AG04450 (cell line): ENCODE data around the gene CHD3. TPM values are rescaled to one million over a fixed set of nuclear protein-coding genes. Genes with fewer than 3 reads are reported as not detected.

Source experiments
- CTCF ChIA-PET: fragments of 300-600, 350-600 bp; formaldehyde crosslinking; extraction: SDS; loops from one replicate; lab custom pipeline; 2022; ENCODE audit warnings: antibody characterized with exemption, inconsistent platforms; lab: Charles Lee
- POLR2A ChIA-PET: fragments of 350-600 bp; formaldehyde crosslinking; extraction: SDS; loops from one replicate; lab custom pipeline; 2021; ENCODE audit warnings: antibody characterized with exemption, inconsistent platforms; lab: Yijun Ruan, JAX
- DNase-seq: peaks from one replicate; pipeline ENCODE4 v3.0.0-alpha.2; 2011; ENCODE audit warnings: low read depth, low spot score
- H3K27ac ChIP-seq: one replicate; pipeline ENCODE4 v1.5.1; 2012; ENCODE audit warnings: low read depth, low read length, control low read depth
- H3K27me3 ChIP-seq: one replicate; pipeline ENCODE4 v1.6.0; 2012; ENCODE audit warnings: low read length; ENCODE audit not compliant: control insufficient read depth, insufficient read depth
- H3K4me3 ChIP-seq: 2 replicates; pipeline ENCODE4 v1.5.1; 2011; ENCODE audit warnings: mild to moderate bottlenecking, low read depth, low read length, control low read depth
- H3K9me3 ChIP-seq: 2 replicates; pipeline ENCODE4 v1.5.1; 2012; ENCODE audit warnings: low read length; ENCODE audit not compliant: control insufficient read depth, insufficient read depth
- polyA plus RNA-seq: library from polyadenylated mRNA; depleted of rRNA; stranded (reverse); fragments of >200 nt; gene quantifications from 2 replicates; pipeline ENCODE4 v1.2.3, GENCODE V29; 2011
- TF ChIP-seq, protein P1 (sequence below): IDR thresholded peaks from 2 replicates; pipeline ENCODE4 v1.5.1; 2011; ENCODE audit warnings: low read depth, low read length, control low read depth, inconsistent platforms

The CHD3 gene
- polyA plus RNA-seq, 1 experiment = 50.0 TPM

DNA sequence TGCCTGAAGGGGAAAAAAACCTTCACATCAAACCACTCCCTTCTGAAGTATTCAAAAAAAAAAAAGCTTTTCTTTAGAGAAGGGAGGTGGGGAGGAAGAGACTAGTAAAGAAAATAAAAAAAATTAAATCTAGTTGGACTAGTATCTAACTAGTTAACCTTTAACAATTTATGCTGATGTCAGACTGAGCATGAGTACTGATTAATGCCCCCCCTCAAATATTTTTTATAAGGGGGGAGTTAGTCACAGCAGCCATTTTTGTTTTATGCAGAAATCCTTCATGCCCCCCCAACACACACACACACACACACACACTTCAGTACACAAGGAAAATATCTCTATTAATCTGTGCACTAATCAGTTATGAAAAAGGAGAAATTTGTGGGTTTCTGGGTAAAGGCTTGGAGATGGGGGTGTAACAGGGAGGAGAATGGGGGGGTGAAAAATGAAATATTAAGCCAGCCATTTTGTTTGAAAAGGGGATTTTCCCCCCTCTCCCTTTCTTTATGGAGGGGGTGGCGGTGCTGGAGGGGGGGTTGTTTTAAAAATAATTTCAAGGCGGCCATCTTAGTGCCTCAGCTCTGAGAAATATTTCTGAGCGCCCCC lies 4.7 kb upstream of the CHD3 start:
- Histone ChIP-seq H3K4me3 (peak overlapping the region; percentile 72), H3K27ac (no peak overlapping the region), H3K9me3 (no peaks in the 10 kb centered on the region; the same call in 1 of the 2 replicates), H3K27me3 (no peaks in the 10 kb centered on the region)
- CTCF ChIA-PET = interaction anchor here (1.1 to 1.2 kb wide), 2 partner anchors 14 to 157 kb away, joined by 3 read pairs; no protein-coding TSS in a partner anchor
- DNase-seq = no peak
- TF ChIP-seq, protein P1, sequence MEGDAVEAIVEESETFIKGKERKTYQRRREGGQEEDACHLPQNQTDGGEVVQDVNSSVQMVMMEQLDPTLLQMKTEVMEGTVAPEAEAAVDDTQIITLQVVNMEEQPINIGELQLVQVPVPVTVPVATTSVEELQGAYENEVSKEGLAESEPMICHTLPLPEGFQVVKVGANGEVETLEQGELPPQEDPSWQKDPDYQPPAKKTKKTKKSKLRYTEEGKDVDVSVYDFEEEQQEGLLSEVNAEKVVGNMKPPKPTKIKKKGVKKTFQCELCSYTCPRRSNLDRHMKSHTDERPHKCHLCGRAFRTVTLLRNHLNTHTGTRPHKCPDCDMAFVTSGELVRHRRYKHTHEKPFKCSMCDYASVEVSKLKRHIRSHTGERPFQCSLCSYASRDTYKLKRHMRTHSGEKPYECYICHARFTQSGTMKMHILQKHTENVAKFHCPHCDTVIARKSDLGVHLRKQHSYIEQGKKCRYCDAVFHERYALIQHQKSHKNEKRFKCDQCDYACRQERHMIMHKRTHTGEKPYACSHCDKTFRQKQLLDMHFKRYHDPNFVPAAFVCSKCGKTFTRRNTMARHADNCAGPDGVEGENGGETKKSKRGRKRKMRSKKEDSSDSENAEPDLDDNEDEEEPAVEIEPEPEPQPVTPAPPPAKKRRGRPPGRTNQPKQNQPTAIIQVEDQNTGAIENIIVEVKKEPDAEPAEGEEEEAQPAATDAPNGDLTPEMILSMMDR = no peak
- POLR2A ChIA-PET = interaction anchor here (0.7 to 1.1 kb wide), 2 partner anchors 11 to 49 kb away, joined by 3 to 4 read pairs; no protein-coding TSS in a partner anchor

DNA sequence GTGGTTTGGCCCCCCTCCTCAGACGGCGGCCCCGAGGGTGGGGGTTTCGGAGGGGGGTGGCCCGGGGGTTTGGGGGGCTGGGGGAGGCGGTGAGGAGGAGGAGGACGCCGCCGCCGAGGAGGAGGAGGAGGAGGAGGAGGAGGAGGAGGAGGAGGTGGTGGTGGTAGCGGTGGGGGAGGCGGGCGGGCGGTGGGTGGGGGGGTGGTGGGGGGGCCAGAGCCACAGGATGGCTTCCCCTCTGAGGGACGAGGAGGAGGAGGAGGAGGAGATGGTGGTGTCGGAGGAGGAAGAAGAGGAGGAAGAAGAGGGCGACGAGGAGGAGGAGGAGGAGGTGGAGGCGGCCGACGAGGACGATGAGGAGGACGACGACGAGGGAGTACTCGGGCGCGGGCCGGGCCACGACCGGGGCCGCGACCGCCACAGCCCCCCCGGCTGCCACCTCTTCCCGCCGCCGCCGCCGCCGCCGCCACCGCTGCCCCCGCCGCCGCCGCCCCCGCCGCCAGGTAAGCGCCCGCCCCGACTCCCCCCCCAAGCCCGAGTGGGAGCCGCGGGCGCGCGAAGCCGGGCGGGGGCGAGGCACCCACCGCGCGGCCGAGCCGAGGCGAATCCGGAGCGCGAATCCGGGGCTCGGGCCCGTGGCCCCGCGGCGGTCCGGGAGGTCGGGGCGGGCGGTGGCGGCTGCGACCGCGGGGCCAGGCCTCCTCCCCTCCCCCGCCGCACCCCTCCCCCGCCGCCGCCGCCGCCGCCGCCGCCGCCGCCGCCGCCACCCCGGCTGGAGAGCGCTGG lies 3.8 kb upstream of the CHD3 start:
- Histone ChIP-seq H3K27me3 (no peaks in the 10 kb centered on the region), H3K4me3 (peak overlapping the region; percentile 79), H3K9me3 (no peaks in the 10 kb centered on the region; the same call in 1 of the 2 replicates), H3K27ac (peak overlapping the region; percentile 94)
- TF ChIP-seq, protein P1 = no peak
- ChIA-PET POLR2A (interaction anchor here (0.7 to 1.7 kb wide), 2 partner anchors 28 to 842 kb away, joined by 3 to 4 read pairs; partner anchors contain the start of gene NAA38), CTCF (no interaction called here)
- DNase-seq = no peak

DNA sequence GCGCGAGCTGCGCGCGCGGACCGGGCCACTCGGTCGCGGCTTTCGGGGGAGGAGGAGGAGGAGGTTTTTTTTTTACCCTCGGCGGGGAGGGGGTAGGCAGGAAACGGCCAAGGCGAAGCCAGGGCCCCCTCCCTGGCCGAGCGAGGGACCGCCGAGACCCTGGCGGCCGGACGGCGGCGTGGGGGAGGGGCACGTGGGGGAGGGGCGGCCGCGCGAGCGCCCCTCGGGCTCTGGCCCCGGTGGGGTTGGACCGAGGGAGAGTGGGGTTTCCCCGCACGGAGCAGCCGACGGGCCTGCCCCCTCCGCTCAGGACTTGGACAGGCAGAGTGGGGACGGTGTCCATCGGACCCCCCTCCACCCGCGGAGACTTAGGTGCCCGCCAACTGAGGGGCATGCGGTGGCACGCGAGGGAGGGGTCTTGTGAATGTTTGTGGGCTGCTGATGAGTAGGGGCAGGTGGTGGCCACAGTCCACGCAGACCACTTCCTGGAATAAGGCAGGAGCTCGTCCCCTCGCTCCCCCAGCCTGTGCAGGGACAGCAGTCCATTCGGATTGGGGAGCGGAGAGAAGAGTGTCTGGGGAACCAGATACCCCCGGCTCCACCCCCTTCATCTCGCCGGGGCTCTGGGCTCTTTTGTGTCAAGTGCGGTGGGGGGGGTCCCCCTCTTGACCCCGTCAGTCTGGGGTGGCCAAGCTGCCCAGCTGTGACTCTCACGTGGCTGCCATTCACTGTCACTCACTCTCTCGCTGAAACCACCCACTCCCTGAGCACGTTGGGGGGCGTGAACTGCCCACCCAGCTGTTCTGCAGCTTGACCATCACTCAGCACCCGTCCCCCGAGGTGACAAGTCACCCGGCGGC lies 3.0 kb upstream of the CHD3 start:
- no peak for DNase-seq
- Histone ChIP-seq H3K27ac (peak overlapping the region; percentile 94), H3K4me3 (peak overlapping the region; percentile 79), H3K9me3 (no peaks in the 10 kb centered on the region; the same call in 1 of the 2 replicates), H3K27me3 (no peaks in the 10 kb centered on the region)
- ChIA-PET CTCF (no interaction called here), POLR2A (interaction anchor here (0.6 to 1.7 kb wide), 5 partner anchors 18 to 843 kb away, joined by 3 to 8 read pairs (median 3); partner anchors contain the start of genes KDM6B and NAA38)
- TF ChIP-seq, protein P1 = no peak

DNA sequence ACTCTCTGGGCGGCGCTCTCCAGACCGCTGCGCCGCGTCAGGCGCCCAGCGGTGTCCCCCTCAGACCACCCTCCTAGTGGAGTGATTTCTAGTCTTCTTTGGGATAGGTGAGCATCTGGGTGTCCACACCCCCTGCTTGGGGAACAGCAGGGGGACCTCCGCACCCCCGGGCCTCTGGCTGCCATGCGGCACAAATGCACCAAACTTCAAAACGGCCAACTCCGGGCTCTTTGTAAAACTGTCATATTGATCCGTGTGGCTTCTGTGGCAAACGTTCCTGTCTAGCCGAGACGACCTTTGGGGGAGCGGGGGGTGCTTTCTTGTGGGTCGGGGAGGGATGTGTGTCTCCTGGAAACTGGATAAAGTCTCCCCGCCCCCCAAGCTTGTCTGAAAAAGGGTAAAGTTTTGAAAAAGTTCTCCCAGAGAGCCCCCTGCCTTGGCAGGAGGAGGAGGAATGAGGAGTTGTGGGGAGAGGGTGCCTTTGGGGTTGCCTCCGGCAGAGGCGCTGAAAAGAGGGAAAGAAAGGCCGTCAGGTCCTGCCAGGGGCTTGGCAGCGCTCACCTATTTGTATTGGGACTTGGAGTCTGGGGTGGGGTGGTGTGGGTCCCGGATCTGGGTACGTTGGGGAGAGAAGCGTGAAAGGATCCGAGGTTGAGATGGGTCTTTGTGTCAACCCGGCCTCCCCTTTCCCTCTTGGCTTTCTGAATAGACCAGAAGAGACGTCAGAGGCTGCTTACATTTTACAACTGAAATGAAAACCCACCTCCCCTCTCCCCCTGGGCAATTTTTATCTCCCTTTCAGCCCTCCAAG lies 2.2 kb upstream of the CHD3 start:
- ChIA-PET CTCF (no interaction called here), POLR2A (interaction anchor here (0.6 to 1.7 kb wide), 2 partner anchors 29 to 63 kb away, joined by 4 to 8 read pairs; partner anchors contain the start of gene NAA38)
- Histone ChIP-seq H3K27me3 (no peaks in the 10 kb centered on the region), H3K27ac (peak overlapping the region; percentile 94), H3K9me3 (no peaks in the 10 kb centered on the region; the same call in 1 of the 2 replicates), H3K4me3 (peak overlapping the region; percentile 79)
- TF ChIP-seq, protein P1 = no peak
- DNase-seq = no peak
